ENCODE results near the gene SDC4.

The SDC4 gene

GRCh38 chr20:45293041-45294002 lies 54.9 kb downstream of the SDC4 start:
- DNase-seq = peak; percentile 85

GRCh38 chr20:45292343-45292742 lies 55.9 kb downstream of the SDC4 start:
- no peak for DNase-seq

- DNase-seq = no peak
Observed at GRCh38 chr20:45291526-45291925, 56.7 kb downstream of the SDC4 start.

- DNase-seq = peak; percentile 80
Observed at GRCh38 chr20:45290677-45291355, 57.4 kb downstream of the SDC4 start.

GRCh38 chr20:45289942-45290676 lies 58.1 kb downstream of the SDC4 start:
- no peak for DNase-seq

GRCh38 chr20:45288860-45289259 lies 59.4 kb downstream of the SDC4 start:
- DNase-seq = no peak

GRCh38 chr20:45288376-45288775 lies 59.8 kb downstream of the SDC4 start:
- DNase-seq = no peak

GRCh38 chr20:45283551-45284057 lies 64.6 kb downstream of the SDC4 start:
- DNase-seq = no peak

- no peak for DNase-seq
Observed at GRCh38 chr20:45282700-45283550, 65.3 kb downstream of the SDC4 start.

- DNase-seq = no peak
Observed at GRCh38 chr20:45279992-45280391, 68.2 kb downstream of the SDC4 start.

- DNase-seq = no peak
Observed at GRCh38 chr20:45275338-45275737, 72.9 kb downstream of the SDC4 start.

Data from activated CD4-positive, alpha-beta T cell treated with anti-CD3 and anti-CD28 coated beads, Interleukin-10, Interleukin-2, amounts not matched to agents 100 ng/mL and 50 ng/mL, durations not matched to agents 16 hours and 8 hours (primary cell).